Cardiac fibroblast (primary cell): ENCODE measurements around the gene OR8G5.

Experiments used
- DNase-seq, 2 donors: peaks; one replicate each; pipeline versions ENCODE4 v3.0.0 to v3.0.0-alpha.2; 2010; ENCODE audit warnings: low read depth in 2 of 2
- H3K4me3 ChIP-seq, 2 donors: replicated peaks in 1 of 2; 1 replicate in 1 of 2; 2 replicates in 1 of 2; pipeline ENCODE4 v1.5.1; 2011; ENCODE audit warnings: low read depth in 2 of 2, low read length in 2 of 2, mild to moderate bottlenecking in 2 of 2, moderate library complexity in 1 of 2
- CTCF ChIP-seq: IDR thresholded peaks from one replicate; pipeline ENCODE4 v1.5.1; 2011; ENCODE audit warnings: low read depth, mild to moderate bottlenecking, low read length, inconsistent platforms

OR8G5 gene

GRCh38 chr11:124296016-124296415, 39.8 kb downstream of the OR8G5 start:
- no peak overlapping the region for H3K4me3 ChIP-seq
- DNase-seq: no peak
- TF ChIP-seq CTCF: no peak

GRCh38 chr11:124297921-124298320, 41.7 kb downstream of the OR8G5 start:
- H3K4me3 ChIP-seq: no peak overlapping the region
- DNase-seq: peak; percentile 6 to 85
- no peak for TF ChIP-seq CTCF

GRCh38 chr11:124301548-124301947, 45.4 kb downstream of the OR8G5 start:
- no peak overlapping the region for H3K4me3 ChIP-seq
- DNase-seq: peak; percentile 54 to 81
- TF ChIP-seq CTCF: no peak

- TF ChIP-seq CTCF: no peak
Measured at GRCh38 chr11:124302347-124303125, 46.4 kb downstream of the OR8G5 start.

GRCh38 chr11:124307093-124307492, 50.9 kb downstream of the OR8G5 start:
- no peak for DNase-seq
- no peak for TF ChIP-seq CTCF
- H3K4me3 ChIP-seq: no peak overlapping the region

More at GRCh38 chr11:124302347-124303125, 46.4 kb downstream of the OR8G5 start:
- H3K4me3 ChIP-seq: no peak overlapping the region
- DNase-seq: peak; percentile 3 to 57

GRCh38 chr11:124310721-124311120, 54.5 kb downstream of the OR8G5 start:
- no peak overlapping the region for H3K4me3 ChIP-seq
- DNase-seq: peak; percentile 16 to 80
- no peak for TF ChIP-seq CTCF

- no peak for TF ChIP-seq CTCF
- DNase-seq: no peak
- H3K4me3 ChIP-seq: no peak overlapping the region
Measured at GRCh38 chr11:124311269-124311668, 55.1 kb downstream of the OR8G5 start.
